ENCODE measurements around the gene ADCY2. TPM values are rescaled to one million over a fixed set of nuclear protein-coding genes. Genes with fewer than 3 reads are reported as not detected.
A peak's percentile ranks its signal among the peaks of the same experiment; 100 is the strongest.

The ADCY2 gene
- total and polyA plus RNA-seq, 2 of the 13 experiments (the other 11 are each of a cell fraction or from before 2014, with no cell fraction given), result not detected

DNA sequence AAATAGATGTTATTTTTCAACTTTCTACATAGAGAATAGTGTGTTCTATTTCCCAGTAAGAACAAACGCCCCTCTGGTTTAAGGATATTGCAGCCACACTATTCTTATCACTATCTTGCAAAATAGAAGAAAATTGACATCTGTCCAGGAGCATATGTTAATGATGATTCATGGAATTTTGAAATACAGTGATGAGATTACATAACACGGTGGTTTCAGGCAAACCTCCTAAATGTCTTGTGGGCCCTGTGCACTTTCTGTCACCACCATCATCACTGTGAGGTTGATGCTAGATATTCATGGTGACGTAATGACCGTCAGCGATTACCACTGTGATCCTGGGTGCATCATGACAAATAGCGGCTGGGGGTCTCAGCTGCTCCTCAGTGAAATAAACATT lies 406.9 kb downstream of the ADCY2 start:
- Histone ChIP-seq H3K79me2 (ENCODE audit: insufficient read depth, low read length) (no peaks in the 10 kb centered on the region), H3K9ac (ENCODE audit: insufficient read depth, low read depth, low read length) (no peak overlapping the region), H2AFZ (ENCODE audit: low read length) (no peak overlapping the region), H3K4me3 (replicated peaks in 1 of 3; ENCODE audit: insufficient read depth in 1 of 3, low read depth in 2 of 3, low read length in 3 of 3) (no peak overlapping the region), H3K27ac (ENCODE audit: extremely low read length, insufficient read depth, low read length) (no peak overlapping the region), H3K27me3 (ENCODE audit: control insufficient read depth in 1 of 2, insufficient read depth in 2 of 2, low read length in 2 of 2) (peaks cover 0 to 8% of the 10 kb centered on the region in 2 experiments; a peak in 1 of 5 replicates), H3K4me2 (ENCODE audit: low read depth, low read length) (no peak overlapping the region), H3K4me1 (ENCODE audit: insufficient read depth, low read length) (no peaks in the 10 kb centered on the region), H3K9me3 (ENCODE audit: low read length) (no peaks in the 10 kb centered on the region), H3K36me3 (replicated peaks in 1 of 2; ENCODE audit: control insufficient read depth in 1 of 2, insufficient read depth in 2 of 2, low read length in 2 of 2) (no peaks in the 10 kb centered on the region), H4K20me1 (ENCODE audit: insufficient read depth, low read length) (no peaks in the 10 kb centered on the region)
- FAIRE-seq (no peak), ATAC-seq (no peak), DNase-seq (ENCODE audit: low spot score) (no peak)
- intact Hi-C loops (cut with micrococcal nuclease; ENCODE audit: unreplicated experiment), result no loop called here
- in situ Hi-C loops (cut with HindIII; ENCODE audit: extremely low pct_ligation_motif_present, low pct_unique_long_range_greater_than_20kb), result no loop called here
- BruUV-seq (replicated peaks), result no TSS peak
- TF ChIP-seq HOXA5 (CRISPR knock-in tag; IDR thresholded peaks at IDR 0.05) (no peak), SATB2 (CRISPR knock-in tag; IDR thresholded peaks at IDR 0.05) (no peak), CREB1 (IDR thresholded peaks at IDR 0.05) (peak; percentile 85), CREB1 (CRISPR knock-in tag; IDR thresholded peaks at IDR 0.05) (no peak), ZNF317 (CRISPR knock-in tag; IDR thresholded peaks at IDR 0.05) (no peak), POLR2AphosphoS5 (IDR thresholded peaks at IDR 0.05; ENCODE audit: low read depth, low read length) (no peak), MAFF (IDR thresholded peaks at IDR 0.05; ENCODE audit: low read depth, low read length) (0 out of 2 replicates have a peak, but pooled peaks have one; percentile 18), CCDC6 (CRISPR knock-in tag; IDR thresholded peaks at IDR 0.05) (no peak), YEATS4 (CRISPR knock-in tag; IDR thresholded peaks at IDR 0.05; ENCODE audit: borderline replicate concordance) (no peak), ATF7 (IDR thresholded peaks at IDR 0.05) (peak; percentile 84), ATF7 (CRISPR knock-in tag; IDR thresholded peaks at IDR 0.05) (no peak)
- POLR2A ChIA-PET, result no interaction called here
- CTCF ChIA-PET (ENCODE audit: low intra/inter-chr PET ratio, low total read pairs), result no interaction called here
- WGBS (ENCODE audit: low lambda C conversion rate), result 3% methylated on average over 5 of the region's 6 CpGs

DNA sequence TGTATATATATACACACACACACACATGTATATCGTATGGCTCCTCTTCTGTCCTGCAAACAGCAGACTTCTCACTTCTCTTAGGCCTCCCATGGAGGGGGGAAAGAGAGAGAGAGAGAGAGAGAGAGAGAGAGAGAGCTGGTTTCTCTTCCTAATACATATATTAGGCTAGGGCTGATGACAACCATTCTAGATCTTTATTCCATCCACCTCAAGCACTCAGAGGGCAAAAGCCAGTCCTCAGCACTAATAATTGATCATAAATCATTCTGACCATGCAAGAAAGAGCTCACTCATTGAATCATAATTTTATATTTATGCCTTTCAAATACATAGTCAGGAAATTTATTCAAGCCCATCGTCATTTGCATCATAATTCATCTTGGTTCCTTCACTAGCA lies 408.0 kb downstream of the ADCY2 start:
- Histone ChIP-seq H3K27me3 (ENCODE audit: control insufficient read depth in 1 of 2, insufficient read depth in 2 of 2, low read length in 2 of 2) (peaks cover 0 to 8% of the 10 kb centered on the region in 2 experiments; a peak in 1 of 5 replicates), H4K20me1 (ENCODE audit: insufficient read depth, low read length) (no peaks in the 10 kb centered on the region), H2AFZ (ENCODE audit: low read length) (no peak overlapping the region), H3K36me3 (replicated peaks in 1 of 2; ENCODE audit: control insufficient read depth in 1 of 2, insufficient read depth in 2 of 2, low read length in 2 of 2) (no peaks in the 10 kb centered on the region), H3K4me3 (replicated peaks in 1 of 3; ENCODE audit: insufficient read depth in 1 of 3, low read depth in 2 of 3, low read length in 3 of 3) (no peak overlapping the region), H3K4me1 (ENCODE audit: insufficient read depth, low read length) (no peaks in the 10 kb centered on the region), H3K4me2 (ENCODE audit: low read depth, low read length) (no peak overlapping the region), H3K79me2 (ENCODE audit: insufficient read depth, low read length) (no peaks in the 10 kb centered on the region), H3K9me3 (ENCODE audit: low read length) (no peaks in the 10 kb centered on the region), H3K9ac (ENCODE audit: insufficient read depth, low read depth, low read length) (no peak overlapping the region), H3K27ac (ENCODE audit: extremely low read length, insufficient read depth, low read length) (no peak overlapping the region)
- ATAC-seq, result no peak
- ChIA-PET CTCF (ENCODE audit: low intra/inter-chr PET ratio, low total read pairs) (no interaction called here), POLR2A (no interaction called here)
- DNase-seq (ENCODE audit: low spot score), result no peak
- FAIRE-seq, result no peak
- intact Hi-C loops (cut with micrococcal nuclease; ENCODE audit: unreplicated experiment), result no loop called here
- WGBS (ENCODE audit: low lambda C conversion rate), result 19% methylated on average over 2 of the region's 2 CpGs
- BruUV-seq (replicated peaks), result no TSS peak
- in situ Hi-C loops (cut with HindIII; ENCODE audit: extremely low pct_ligation_motif_present, low pct_unique_long_range_greater_than_20kb), result no loop called here
- TF ChIP-seq IKZF4 (CRISPR knock-in tag; IDR thresholded peaks at IDR 0.05; ENCODE audit: borderline replicate concordance, low read depth, not compliant biosample characterization) (no peak), TOPORS (CRISPR knock-in tag; IDR thresholded peaks at IDR 0.05) (no peak), ZNF160 (CRISPR knock-in tag; IDR thresholded peaks at IDR 0.05) (no peak), PAX8 (CRISPR knock-in tag; IDR thresholded peaks at IDR 0.05; ENCODE audit: borderline replicate concordance) (no peak), HMG20A (CRISPR knock-in tag; IDR thresholded peaks at IDR 0.05; ENCODE audit: borderline replicate concordance) (no peak), ZSCAN12 (CRISPR knock-in tag; IDR thresholded peaks at IDR 0.05) (no peak), POLR2AphosphoS5 (IDR thresholded peaks at IDR 0.05; ENCODE audit: low read depth, low read length) (no peak)
